Fibroblast of pulmonary artery (primary cell): ENCODE data around the gene DLX4.

Experiments used
- DNase-seq: peaks from one replicate; pipeline ENCODE4 v3.0.0-alpha.2; 2010; ENCODE audit warnings: low read depth
- H3K4me3 ChIP-seq: replicated peaks from 2 replicates; pipeline ENCODE4 v1.5.1; 2011; ENCODE audit warnings: low read depth, mild to moderate bottlenecking, control low read depth, low read length, moderate library complexity
- TF ChIP-seq, protein P1 (sequence below): IDR thresholded peaks from 2 replicates; pipeline ENCODE4 v1.5.1; 2011; ENCODE audit warnings: mild to moderate bottlenecking, control low read depth, low read length, inconsistent platforms; ENCODE audit errors: missing control alignments

The DLX4 gene

DNA sequence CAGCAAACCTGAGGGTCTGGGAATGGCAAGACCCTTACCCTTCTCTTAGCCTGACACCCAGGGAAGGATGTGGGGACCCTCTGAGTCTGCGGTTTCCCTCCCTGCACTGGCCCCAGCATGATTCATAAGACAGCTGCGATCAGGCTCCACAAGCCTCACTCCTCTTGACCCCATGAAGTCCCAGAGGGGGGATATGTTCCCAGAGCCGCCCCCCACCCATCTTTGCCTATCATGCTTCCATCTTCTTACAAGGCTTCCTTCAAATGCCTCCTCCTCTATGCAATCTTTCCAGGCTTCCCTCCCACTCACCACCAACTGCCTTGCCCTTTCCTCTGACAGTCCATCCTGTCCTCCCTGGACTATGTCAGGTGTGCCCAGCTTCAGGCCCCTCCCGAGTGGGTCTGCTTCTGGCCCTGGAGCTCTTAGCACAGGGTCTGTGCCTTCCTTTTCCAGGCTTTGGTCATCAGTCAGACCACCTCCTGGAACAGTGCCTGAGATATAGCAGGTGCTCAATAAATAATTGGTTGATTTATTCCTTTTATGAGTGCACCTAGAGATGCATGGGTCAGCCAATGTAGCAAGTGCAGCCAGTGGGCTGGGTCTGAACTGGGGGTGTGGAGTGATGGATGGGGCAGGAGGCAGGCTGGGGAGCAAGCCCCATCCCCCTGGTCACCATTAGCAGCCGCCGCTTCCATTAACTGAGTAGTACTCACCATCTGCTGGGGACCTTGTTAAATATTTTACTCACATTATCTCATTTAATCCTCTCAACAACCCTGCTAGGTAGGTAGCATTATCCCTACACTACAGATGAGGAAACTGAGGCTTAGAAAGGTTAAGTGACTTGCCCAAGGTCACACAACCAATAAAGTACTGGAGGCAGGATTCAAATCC is 17.7 kb downstream of the DLX4 start:
- DNase-seq = no peak
- no peak overlapping the region for H3K4me3 ChIP-seq
- TF ChIP-seq, protein P1, sequence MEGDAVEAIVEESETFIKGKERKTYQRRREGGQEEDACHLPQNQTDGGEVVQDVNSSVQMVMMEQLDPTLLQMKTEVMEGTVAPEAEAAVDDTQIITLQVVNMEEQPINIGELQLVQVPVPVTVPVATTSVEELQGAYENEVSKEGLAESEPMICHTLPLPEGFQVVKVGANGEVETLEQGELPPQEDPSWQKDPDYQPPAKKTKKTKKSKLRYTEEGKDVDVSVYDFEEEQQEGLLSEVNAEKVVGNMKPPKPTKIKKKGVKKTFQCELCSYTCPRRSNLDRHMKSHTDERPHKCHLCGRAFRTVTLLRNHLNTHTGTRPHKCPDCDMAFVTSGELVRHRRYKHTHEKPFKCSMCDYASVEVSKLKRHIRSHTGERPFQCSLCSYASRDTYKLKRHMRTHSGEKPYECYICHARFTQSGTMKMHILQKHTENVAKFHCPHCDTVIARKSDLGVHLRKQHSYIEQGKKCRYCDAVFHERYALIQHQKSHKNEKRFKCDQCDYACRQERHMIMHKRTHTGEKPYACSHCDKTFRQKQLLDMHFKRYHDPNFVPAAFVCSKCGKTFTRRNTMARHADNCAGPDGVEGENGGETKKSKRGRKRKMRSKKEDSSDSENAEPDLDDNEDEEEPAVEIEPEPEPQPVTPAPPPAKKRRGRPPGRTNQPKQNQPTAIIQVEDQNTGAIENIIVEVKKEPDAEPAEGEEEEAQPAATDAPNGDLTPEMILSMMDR = no peak

- no peak for DNase-seq
- TF ChIP-seq, protein P1 = no peak
- H3K4me3 ChIP-seq = no peak overlapping the region
Observed at GRCh38 chr17:49987290-49987585, 18.2 kb downstream of the DLX4 start.

DNA sequence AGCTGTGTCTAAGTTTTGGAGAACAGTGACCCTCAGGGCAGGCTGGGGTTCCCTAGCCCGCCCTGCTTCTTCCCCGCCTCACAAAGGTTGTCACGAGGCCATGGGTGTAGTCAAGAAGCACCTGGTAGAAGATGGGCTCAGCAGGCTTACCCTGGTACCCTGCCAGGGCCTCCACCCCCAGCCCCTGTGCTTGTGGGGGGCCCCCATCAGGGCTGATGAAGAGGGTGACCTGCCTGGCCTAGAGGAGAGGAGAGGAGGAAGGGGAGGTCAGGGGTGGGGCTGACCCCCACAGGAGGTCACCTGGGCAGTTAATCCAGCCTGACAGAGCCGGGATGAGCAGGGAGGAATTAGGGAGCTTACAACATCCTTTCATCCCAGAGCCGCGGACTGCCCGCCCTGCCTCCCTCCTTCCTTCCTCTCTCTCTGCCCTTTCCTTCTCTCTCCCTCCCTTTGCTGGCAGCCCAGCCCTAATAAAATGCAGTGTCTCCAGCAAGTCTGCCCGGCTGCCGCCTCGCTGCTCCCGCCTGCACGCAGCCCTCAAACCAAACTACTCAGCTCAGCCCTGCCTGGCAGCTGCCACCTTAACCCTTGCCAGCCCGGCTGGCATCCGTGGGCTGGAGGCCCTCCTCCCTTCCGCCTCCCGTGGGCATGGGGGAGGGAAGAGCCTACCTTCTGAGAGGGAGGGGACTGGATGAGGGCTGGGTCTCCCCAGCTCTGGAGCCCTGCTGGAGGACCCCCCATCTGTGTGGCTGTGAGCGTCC is 18.9 kb downstream of the DLX4 start:
- DNase-seq = no peak
- TF ChIP-seq, protein P1 = no peak
- no peak overlapping the region for H3K4me3 ChIP-seq

DNA sequence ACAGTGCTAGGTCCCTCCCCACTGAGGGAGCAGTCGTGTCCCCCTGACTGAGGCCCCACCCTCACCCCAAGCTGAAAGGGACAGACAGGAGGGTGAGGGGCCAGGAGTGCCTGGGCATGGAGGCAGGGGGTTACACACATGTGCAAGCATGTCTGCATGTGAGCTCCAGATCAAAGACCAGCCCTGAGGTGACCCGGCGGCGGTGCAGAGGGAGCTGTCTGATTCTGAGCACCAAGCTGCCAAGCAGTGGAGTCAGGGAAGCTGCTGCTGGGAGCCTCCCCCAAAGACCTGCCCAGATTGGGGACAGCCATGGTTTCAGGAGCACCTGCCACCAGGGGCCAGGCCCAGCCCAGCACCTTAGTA is 20.5 kb downstream of the DLX4 start:
- TF ChIP-seq, protein P1 = no peak
- H3K4me3 ChIP-seq = no peak overlapping the region
- DNase-seq = no peak

- TF ChIP-seq, protein P1 = no peak
- DNase-seq = no peak
Observed at GRCh38 chr17:49990331-49990730, 21.3 kb downstream of the DLX4 start.

GRCh38 chr17:49990921-49991320 is 21.9 kb downstream of the DLX4 start:
- TF ChIP-seq, protein P1 = no peak
- no peak for DNase-seq

More at GRCh38 chr17:49990331-49990730, 21.3 kb downstream of the DLX4 start:
- H3K4me3 ChIP-seq = no peak overlapping the region

More at GRCh38 chr17:49990921-49991320, 21.9 kb downstream of the DLX4 start:
- no peak overlapping the region for H3K4me3 ChIP-seq
